ENCODE data around the gene SERPINB11. TPM values are rescaled to one million over a fixed set of nuclear protein-coding genes. Genes with fewer than 3 reads are reported as not detected.

The SERPINB11 gene
- total RNA-seq, 1 donor from 2014 or later, result not detected

DNA sequence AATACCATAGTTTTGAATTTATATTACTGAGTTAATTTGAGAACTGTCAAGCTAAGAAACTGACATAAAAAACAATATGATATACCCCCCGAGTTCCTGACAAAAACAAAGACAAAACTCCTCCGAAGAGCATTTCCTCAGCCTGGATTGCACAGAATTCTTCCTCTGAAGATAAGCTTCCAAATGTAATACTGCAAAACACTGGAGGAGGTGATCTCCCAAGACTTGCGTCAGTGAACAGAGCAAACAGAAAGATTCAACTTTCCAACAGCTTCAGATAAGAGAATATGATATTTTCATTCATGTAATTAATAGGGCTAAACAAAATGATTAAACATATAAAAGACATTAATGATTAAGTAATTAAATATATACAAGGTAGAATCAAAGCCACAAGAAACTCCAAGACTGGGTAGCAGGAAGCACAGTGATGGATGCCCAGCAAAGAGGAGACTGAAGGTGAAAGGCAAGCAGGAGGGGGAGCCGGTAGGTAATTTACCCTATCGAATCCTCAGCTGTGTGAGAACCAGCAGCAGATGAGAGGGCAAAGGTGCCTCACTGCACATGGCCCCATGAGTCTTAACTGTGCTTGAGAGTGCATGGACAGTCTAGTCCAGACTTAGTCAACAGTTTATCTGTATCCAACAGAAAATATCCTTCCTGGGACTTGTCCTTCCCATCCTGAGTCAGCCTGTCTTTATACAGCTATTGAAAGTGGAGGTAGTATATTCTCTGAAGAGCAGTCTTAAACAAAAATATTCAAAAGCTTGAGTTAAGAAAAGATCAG is 22.7 kb upstream of the SERPINB11 start:
- no peaks in the 10 kb centered on the region for H3K36me3 Mint-ChIP-seq (ENCODE audit: unreplicated experiment)
- H3K27ac Mint-ChIP-seq (ENCODE audit: unreplicated experiment), result no peak overlapping the region
- no peak overlapping the region for H3K4me3 Mint-ChIP-seq (ENCODE audit: unreplicated experiment)
- H3K4me1 Mint-ChIP-seq (ENCODE audit: unreplicated experiment), result peaks cover 9% of the 10 kb centered on the region
- no peaks in the 10 kb centered on the region for H3K9me3 Mint-ChIP-seq (ENCODE audit: unreplicated experiment)
- no peak for DNase-seq (ENCODE audit: extremely low spot score, unreplicated experiment)
- peaks cover 7% of the 10 kb centered on the region for H3K27me3 Mint-ChIP-seq (ENCODE audit: unreplicated experiment)
- TF ChIP-seq, protein P1, sequence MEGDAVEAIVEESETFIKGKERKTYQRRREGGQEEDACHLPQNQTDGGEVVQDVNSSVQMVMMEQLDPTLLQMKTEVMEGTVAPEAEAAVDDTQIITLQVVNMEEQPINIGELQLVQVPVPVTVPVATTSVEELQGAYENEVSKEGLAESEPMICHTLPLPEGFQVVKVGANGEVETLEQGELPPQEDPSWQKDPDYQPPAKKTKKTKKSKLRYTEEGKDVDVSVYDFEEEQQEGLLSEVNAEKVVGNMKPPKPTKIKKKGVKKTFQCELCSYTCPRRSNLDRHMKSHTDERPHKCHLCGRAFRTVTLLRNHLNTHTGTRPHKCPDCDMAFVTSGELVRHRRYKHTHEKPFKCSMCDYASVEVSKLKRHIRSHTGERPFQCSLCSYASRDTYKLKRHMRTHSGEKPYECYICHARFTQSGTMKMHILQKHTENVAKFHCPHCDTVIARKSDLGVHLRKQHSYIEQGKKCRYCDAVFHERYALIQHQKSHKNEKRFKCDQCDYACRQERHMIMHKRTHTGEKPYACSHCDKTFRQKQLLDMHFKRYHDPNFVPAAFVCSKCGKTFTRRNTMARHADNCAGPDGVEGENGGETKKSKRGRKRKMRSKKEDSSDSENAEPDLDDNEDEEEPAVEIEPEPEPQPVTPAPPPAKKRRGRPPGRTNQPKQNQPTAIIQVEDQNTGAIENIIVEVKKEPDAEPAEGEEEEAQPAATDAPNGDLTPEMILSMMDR (IDR thresholded peaks at IDR 0.05), result no peak

DNA sequence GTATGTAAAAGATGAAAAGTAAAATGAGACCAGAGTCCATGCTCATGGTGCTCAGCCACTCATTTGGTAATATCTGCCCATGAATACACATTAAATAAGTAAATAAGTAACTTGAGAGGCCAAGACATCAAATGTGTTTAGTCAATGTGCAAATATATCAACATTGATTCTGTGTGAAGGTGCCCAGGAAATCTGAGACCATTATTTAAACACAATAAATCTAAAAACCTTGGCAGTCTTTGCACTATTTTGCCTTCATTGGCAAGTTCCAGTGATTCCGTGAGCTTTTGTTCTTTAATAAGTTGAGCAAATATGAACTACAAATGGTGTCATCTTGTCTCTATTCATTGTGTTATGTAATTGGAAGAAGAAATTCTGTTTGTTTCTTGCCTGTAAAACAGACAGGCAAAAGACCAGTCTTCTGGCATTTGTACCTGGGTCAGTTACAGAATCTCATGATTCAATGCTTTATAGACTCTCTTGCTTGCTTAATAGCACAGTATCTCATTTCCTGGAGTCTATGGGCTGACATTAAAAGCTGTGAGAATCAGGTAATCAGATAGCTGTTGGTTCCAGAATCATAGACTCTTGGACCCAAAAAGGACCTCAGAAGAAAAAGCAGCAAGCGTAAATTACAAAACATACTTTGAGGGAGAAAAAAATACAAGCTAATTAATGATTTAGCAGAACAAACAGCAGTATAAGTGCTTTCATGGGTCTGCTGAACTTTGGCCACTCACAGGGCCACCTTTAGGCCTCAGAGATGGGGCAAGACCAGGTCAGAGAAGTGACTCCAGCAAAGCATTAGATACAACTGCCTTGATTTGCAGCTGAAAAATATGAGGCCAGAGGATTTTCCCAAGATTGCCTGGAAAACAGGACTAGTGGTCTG is 21.1 kb upstream of the SERPINB11 start:
- Mint-ChIP-seq H3K4me3 (ENCODE audit: unreplicated experiment) (no peak overlapping the region), H3K27ac (ENCODE audit: unreplicated experiment) (no peak overlapping the region), H3K27me3 (ENCODE audit: unreplicated experiment) (peaks cover 3% of the 10 kb centered on the region), H3K36me3 (ENCODE audit: unreplicated experiment) (no peaks in the 10 kb centered on the region), H3K9me3 (ENCODE audit: unreplicated experiment) (no peaks in the 10 kb centered on the region), H3K4me1 (ENCODE audit: unreplicated experiment) (peaks cover 9% of the 10 kb centered on the region)
- TF ChIP-seq, protein P1 (IDR thresholded peaks at IDR 0.05), result no peak
- DNase-seq (ENCODE audit: extremely low spot score, unreplicated experiment), result no peak

DNA sequence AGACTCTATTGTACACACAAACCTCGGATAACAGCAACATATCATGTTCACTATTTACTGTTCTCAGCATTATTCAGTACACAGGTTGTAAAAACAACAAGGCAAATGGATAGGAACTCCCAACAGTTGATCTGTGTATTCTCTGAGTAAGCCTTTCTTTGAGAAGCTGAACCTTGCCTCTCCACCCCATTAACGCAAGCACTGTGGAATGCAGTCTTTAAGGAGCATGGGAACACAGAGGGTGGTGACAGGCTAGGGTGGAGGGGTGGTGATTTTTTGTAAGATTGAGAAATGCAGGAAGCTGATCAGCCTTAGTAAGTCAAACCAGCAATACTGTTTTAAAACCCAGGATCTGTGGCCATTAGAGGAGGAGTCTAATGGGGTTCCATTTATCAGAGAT is 19.6 kb upstream of the SERPINB11 start:
- DNase-seq (ENCODE audit: extremely low spot score, unreplicated experiment), result no peak

DNA sequence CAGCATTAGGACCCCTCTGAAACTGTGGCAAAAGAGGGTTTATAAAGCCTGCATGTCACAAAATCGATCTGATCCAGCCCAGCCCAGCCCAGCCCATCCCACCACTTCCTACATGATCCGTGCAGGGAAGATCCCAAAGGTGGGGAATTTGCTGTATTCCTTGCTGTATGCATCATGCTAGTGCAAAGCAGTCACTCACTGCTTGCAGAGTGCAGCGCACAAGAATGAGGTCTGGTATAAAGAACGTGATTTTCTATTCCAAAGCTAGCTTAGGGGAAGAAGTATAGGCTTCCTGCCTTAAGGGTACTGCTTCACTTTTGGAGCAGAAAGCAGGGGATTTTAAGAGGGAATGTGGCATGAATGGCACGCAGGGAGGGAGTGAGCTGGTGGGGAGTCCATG is 18.9 kb upstream of the SERPINB11 start:
- TF ChIP-seq, protein P1 (IDR thresholded peaks at IDR 0.05), result no peak
- no peaks in the 10 kb centered on the region for H3K27me3 Mint-ChIP-seq (ENCODE audit: unreplicated experiment)
- DNase-seq (ENCODE audit: extremely low spot score, unreplicated experiment), result no peak
- no peaks in the 10 kb centered on the region for H3K9me3 Mint-ChIP-seq (ENCODE audit: unreplicated experiment)
- no peak overlapping the region for H3K27ac Mint-ChIP-seq (ENCODE audit: unreplicated experiment)
- H3K4me1 Mint-ChIP-seq (ENCODE audit: unreplicated experiment), result peaks cover 9% of the 10 kb centered on the region
- no peak overlapping the region for H3K4me3 Mint-ChIP-seq (ENCODE audit: unreplicated experiment)
- no peaks in the 10 kb centered on the region for H3K36me3 Mint-ChIP-seq (ENCODE audit: unreplicated experiment)

More for the DNA sequence above, 19.6 kb upstream of the SERPINB11 start:
- peak overlapping the region; percentile 79 for H3K27ac Mint-ChIP-seq (ENCODE audit: unreplicated experiment)
- peaks cover 9% of the 10 kb centered on the region for H3K4me1 Mint-ChIP-seq (ENCODE audit: unreplicated experiment)
- no peaks in the 10 kb centered on the region for H3K9me3 Mint-ChIP-seq (ENCODE audit: unreplicated experiment)
- no peaks in the 10 kb centered on the region for H3K36me3 Mint-ChIP-seq (ENCODE audit: unreplicated experiment)
- TF ChIP-seq, protein P1 (IDR thresholded peaks at IDR 0.05), result no peak
- H3K27me3 Mint-ChIP-seq (ENCODE audit: unreplicated experiment), result no peaks in the 10 kb centered on the region
- no peak overlapping the region for H3K4me3 Mint-ChIP-seq (ENCODE audit: unreplicated experiment)

DNA sequence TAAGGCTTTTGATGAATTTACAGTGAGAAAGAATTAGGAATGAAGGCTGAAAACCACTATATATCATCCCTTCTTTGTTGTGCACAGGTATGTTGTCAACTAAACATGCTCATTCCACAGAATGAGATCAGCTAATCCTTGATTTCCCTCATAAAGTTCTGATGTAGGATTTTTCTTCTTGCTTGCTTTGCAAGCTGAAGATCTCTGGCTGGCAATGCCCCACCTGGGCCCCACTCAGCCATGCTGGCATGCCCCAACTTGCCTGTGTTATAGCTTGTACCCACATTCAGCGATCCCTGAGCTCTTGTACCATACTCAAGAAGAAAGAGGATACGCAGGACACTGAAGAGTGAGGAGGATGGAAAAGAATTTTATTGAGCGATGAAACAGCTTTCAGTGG is 18.0 kb upstream of the SERPINB11 start:
- H3K36me3 Mint-ChIP-seq (ENCODE audit: unreplicated experiment), result no peaks in the 10 kb centered on the region
- H3K27ac Mint-ChIP-seq (ENCODE audit: unreplicated experiment), result no peak overlapping the region
- no peaks in the 10 kb centered on the region for H3K9me3 Mint-ChIP-seq (ENCODE audit: unreplicated experiment)
- H3K4me3 Mint-ChIP-seq (ENCODE audit: unreplicated experiment), result no peak overlapping the region
- H3K27me3 Mint-ChIP-seq (ENCODE audit: unreplicated experiment), result peaks cover 3% of the 10 kb centered on the region
- H3K4me1 Mint-ChIP-seq (ENCODE audit: unreplicated experiment), result peaks cover 9% of the 10 kb centered on the region
- no peak for DNase-seq (ENCODE audit: extremely low spot score, unreplicated experiment)
- TF ChIP-seq, protein P1 (IDR thresholded peaks at IDR 0.05), result no peak

Data from osteocyte (in vitro differentiated cells).